ENCODE data around the gene OTULIN. TPM values are rescaled to one million over a fixed set of nuclear protein-coding genes. Genes with fewer than 3 reads are reported as not detected.

Gene OTULIN
- total RNA-seq, 4 donors from 2014 or later = 44.8 to 155 (median 62.5) TPM

GRCh38 chr5:14712666-14713065 lies 48.1 kb downstream of the OTULIN start:
- TF ChIP-seq EP300 (IDR thresholded peaks at IDR 0.05) = no peak
- no peak for TF ChIP-seq CTCF (IDR thresholded peaks at IDR 0.05)
- TF ChIP-seq POLR2AphosphoS5 (IDR thresholded peaks at IDR 0.05) = no peak
- TF ChIP-seq POLR2A (IDR thresholded peaks at IDR 0.05) = no peak
- WGBS = over 99% methylated on average over 17 of the region's 17 CpGs
- no peak for DNase-seq (ENCODE audit: low spot score in 2 of 2)

GRCh38 chr5:14713476-14714390 lies 49.2 kb downstream of the OTULIN start:
- TF ChIP-seq EP300 (IDR thresholded peaks at IDR 0.05) = no peak
- no peak for TF ChIP-seq CTCF (IDR thresholded peaks at IDR 0.05)
- no peak for TF ChIP-seq POLR2AphosphoS5 (IDR thresholded peaks at IDR 0.05)
- TF ChIP-seq POLR2A (IDR thresholded peaks at IDR 0.05) = no peak
- H3K27ac ChIP-seq = no peak overlapping the region
- 93% methylated on average over 21 of the region's 23 CpGs for WGBS
- no peaks in the 10 kb centered on the region for H3K4me1 ChIP-seq
- no peaks in the 10 kb centered on the region for H3K27me3 ChIP-seq
- H3K4me3 ChIP-seq = no peak overlapping the region
- peaks cover 67% of the 10 kb centered on the region for H3K36me3 ChIP-seq
- DNase-seq (ENCODE audit: low spot score in 2 of 2) = no peak
- no peaks in the 10 kb centered on the region for H3K9me3 ChIP-seq

More at GRCh38 chr5:14712666-14713065, 48.1 kb downstream of the OTULIN start:
- H3K4me1 ChIP-seq = no peaks in the 10 kb centered on the region
- H3K4me3 ChIP-seq = no peak overlapping the region
- H3K27ac ChIP-seq = no peak overlapping the region
- no peaks in the 10 kb centered on the region for H3K9me3 ChIP-seq
- peaks cover 69% of the 10 kb centered on the region for H3K36me3 ChIP-seq
- no peaks in the 10 kb centered on the region for H3K27me3 ChIP-seq

GRCh38 chr5:14714706-14715105 lies 50.2 kb downstream of the OTULIN start:
- Histone ChIP-seq H3K4me3 (no peak overlapping the region), H3K4me1 (no peaks in the 10 kb centered on the region), H3K27ac (no peak overlapping the region), H3K36me3 (peaks cover 61% of the 10 kb centered on the region), H3K9me3 (no peaks in the 10 kb centered on the region), H3K27me3 (no peaks in the 10 kb centered on the region)
- no peak for TF ChIP-seq POLR2A (IDR thresholded peaks at IDR 0.05)
- TF ChIP-seq POLR2AphosphoS5 (IDR thresholded peaks at IDR 0.05) = no peak
- no peak for TF ChIP-seq CTCF (IDR thresholded peaks at IDR 0.05)
- TF ChIP-seq EP300 (IDR thresholded peaks at IDR 0.05) = no peak
- WGBS = 95% methylated on average over 6 of the region's 6 CpGs
- no peak for DNase-seq (ENCODE audit: low spot score in 2 of 2)

DNA sequence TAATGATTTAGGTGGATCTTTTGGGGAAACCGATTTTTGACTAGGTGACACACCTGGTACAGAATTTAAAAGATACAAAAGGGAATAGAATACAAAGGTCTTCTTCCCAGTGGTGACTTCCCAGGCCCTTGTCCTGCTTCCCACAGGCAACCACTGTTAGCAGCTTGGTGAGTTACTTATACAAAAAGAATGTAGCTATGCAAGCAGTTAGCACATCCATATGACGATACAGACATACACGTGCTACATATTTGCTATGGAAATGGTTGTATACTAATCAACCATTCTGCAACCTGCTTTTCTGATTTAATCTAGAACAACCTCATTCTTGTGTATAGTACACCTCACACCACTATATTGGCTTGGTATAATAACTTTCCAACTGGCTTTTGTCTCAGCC lies 51.0 kb downstream of the OTULIN start:
- DNase-seq (ENCODE audit: low spot score in 2 of 2) = no peak
- Histone ChIP-seq H3K27ac (no peak overlapping the region), H3K9me3 (no peaks in the 10 kb centered on the region), H3K36me3 (peaks cover 53% of the 10 kb centered on the region), H3K4me1 (no peaks in the 10 kb centered on the region), H3K27me3 (no peaks in the 10 kb centered on the region), H3K4me3 (no peak overlapping the region)
- no peak for TF ChIP-seq POLR2AphosphoS5 (IDR thresholded peaks at IDR 0.05)
- TF ChIP-seq EP300 (IDR thresholded peaks at IDR 0.05) = no peak
- no peak for TF ChIP-seq CTCF (IDR thresholded peaks at IDR 0.05)
- TF ChIP-seq POLR2A (IDR thresholded peaks at IDR 0.05) = no peak
- 82% methylated on average over 3 of the region's 3 CpGs for WGBS
